ENCODE results near the gene ETNPPL.

ETNPPL gene

DNA sequence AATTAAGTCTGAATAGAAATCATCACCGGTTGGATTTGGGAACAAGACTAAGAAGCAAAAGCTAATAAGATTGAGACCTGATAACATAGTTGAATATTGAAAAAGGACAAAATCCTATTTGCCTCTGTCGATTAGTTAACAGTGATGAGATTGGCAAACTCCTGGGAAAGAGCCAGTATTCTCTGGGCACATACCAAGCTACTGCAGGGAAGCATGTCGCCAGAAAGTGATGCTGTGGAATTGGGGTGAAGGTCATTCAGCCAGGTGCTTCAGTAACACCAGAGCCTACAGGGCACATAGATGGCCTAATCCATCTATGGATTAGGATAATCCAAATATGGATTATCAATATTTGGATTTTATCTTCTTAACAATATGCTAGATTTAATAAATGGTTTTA, 68.4 kb downstream of the ETNPPL start:
- Histone ChIP-seq H3K27ac (ENCODE audit: low read length) (no peak overlapping the region), H3K9me3 (ENCODE audit: control insufficient read depth, low read depth, low read length) (no peaks in the 10 kb centered on the region), H3K4me1 (ENCODE audit: control insufficient read depth, low read depth, low read length) (peaks cover 2% of the 10 kb centered on the region), H3K27me3 (ENCODE audit: control insufficient read depth, insufficient read depth, low read length) (no peaks in the 10 kb centered on the region), H3K9ac (ENCODE audit: low read length) (no peak overlapping the region), H3K36me3 (ENCODE audit: control insufficient read depth, low read depth, low read length) (no peaks in the 10 kb centered on the region), H3K4me3 (ENCODE audit: low read length) (no peak overlapping the region)

DNA sequence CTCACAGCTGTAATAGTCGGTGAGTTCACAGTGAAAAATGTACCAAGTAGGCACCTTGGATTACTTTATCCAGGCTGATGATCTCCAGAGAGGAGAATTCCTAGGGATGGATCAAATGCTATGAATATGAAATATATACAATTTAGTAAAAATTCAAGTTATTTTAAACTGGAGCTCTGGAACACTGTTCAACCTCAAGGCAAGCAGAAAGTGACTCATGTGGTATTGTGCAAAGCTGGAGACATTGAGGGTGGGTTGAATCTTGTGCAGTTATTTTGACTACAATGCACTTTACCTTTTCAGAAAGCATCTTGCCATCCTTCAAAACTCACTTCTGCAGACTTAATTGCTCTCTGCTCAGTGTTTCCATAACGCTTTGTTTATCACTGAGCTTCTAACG, 69.0 kb downstream of the ETNPPL start:
- H3K27me3 ChIP-seq (ENCODE audit: control insufficient read depth, insufficient read depth, low read length): no peaks in the 10 kb centered on the region

DNA sequence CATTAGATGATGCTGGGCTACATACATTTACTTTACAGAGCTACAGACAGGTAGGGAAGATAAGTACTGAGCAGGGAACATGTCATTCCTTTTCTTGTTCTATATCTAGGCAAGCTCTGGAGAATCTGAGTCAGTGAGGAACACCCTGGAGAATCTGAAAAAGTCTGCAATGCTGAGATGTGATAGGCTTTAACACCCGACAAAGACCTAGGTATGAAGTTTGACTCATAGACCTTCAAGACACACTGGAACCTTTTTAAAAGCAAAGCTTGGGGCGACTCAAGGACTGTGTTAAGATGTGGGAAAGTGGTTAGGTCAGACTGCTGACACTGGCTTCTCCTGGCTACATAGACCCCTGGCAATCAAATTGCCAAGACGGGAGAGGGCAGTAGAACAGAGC, 69.6 kb downstream of the ETNPPL start:
- no peak overlapping the region for H3K27ac ChIP-seq (ENCODE audit: low read length)
- no peaks in the 10 kb centered on the region for H3K27me3 ChIP-seq (ENCODE audit: control insufficient read depth, insufficient read depth, low read length)
- H3K9me3 ChIP-seq (ENCODE audit: control insufficient read depth, low read depth, low read length): no peaks in the 10 kb centered on the region
- no peaks in the 10 kb centered on the region for H3K36me3 ChIP-seq (ENCODE audit: control insufficient read depth, low read depth, low read length)
- no peak overlapping the region for H3K4me3 ChIP-seq (ENCODE audit: low read length)
- peaks cover 2% of the 10 kb centered on the region for H3K4me1 ChIP-seq (ENCODE audit: control insufficient read depth, low read depth, low read length)
- H3K9ac ChIP-seq (ENCODE audit: low read length): no peak overlapping the region

More for the DNA sequence above, 69.0 kb downstream of the ETNPPL start:
- Histone ChIP-seq H3K9ac (ENCODE audit: low read length) (no peak overlapping the region), H3K4me1 (ENCODE audit: control insufficient read depth, low read depth, low read length) (peaks cover 2% of the 10 kb centered on the region), H3K36me3 (ENCODE audit: control insufficient read depth, low read depth, low read length) (no peaks in the 10 kb centered on the region), H3K27ac (ENCODE audit: low read length) (no peak overlapping the region), H3K4me3 (ENCODE audit: low read length) (no peak overlapping the region), H3K9me3 (ENCODE audit: control insufficient read depth, low read depth, low read length) (no peaks in the 10 kb centered on the region)
